H1 (cell line): Measurements from ENCODE around the gene GPR42. TPM values are rescaled to one million over a fixed set of nuclear protein-coding genes. Genes with fewer than 3 reads are reported as not detected.
"Not testable (repeated sequence)": the region's sequence is repeated elsewhere in the genome, so short reads cannot be mapped to it uniquely, and the experiment has no call there.

Source experiments
- CTCF ChIA-PET: fragments of 300-600 bp; sonication (Branson Sonifier 250); formaldehyde crosslinking; loops from one replicate; lab custom pipeline; 2021; ENCODE audit not compliant: partially characterized antibody; lab: Charles Lee
- POLR2A ChIA-PET: fragments of 300-600 bp; sonication (Branson Sonifier 250); formaldehyde crosslinking; loops from one replicate; lab custom pipeline; 2021; ENCODE audit warnings: inconsistent platforms; ENCODE audit not compliant: partially characterized antibody; lab: Charles Lee
- DNase-seq, 2 experiments: peaks; one replicate each; pipeline versions ENCODE4 v3.0.0 to v3.0.0-alpha.2; 2010 to 2022; ENCODE audit warnings: low spot score in 2 of 2, low read depth in 1 of 2, mixed read lengths in 1 of 2
- FAIRE-seq: peaks from 2 replicates; lab custom pipeline; 2011; peaks lifted over from hg19 to GRCh38; lab: Jason Lieb, UNC
- H2AFZ ChIP-seq: 2 replicates; pipeline ENCODE4 v1.8.1; 2012; ENCODE audit warnings: low read length, inconsistent platforms
- H2AK5ac ChIP-seq: 2 replicates; pipeline ENCODE4 v1.6.1; 2013; ENCODE audit warnings: low read depth, low read length
- H2BK120ac ChIP-seq: replicated peaks from 2 replicates; pipeline ENCODE3; 2013; ENCODE audit warnings: low read depth, low read length, inconsistent platforms
- H2BK12ac ChIP-seq: 2 replicates; pipeline ENCODE4 v1.6.1; 2013; ENCODE audit warnings: low read depth, low read length
- H2BK15ac ChIP-seq: 2 replicates; pipeline ENCODE4 v1.6.1; 2013; ENCODE audit warnings: low read length
- H2BK20ac ChIP-seq: 2 replicates; pipeline ENCODE4 v1.6.1; 2013; ENCODE audit warnings: low read length
- H2BK5ac ChIP-seq: 2 replicates; pipeline ENCODE4 v1.6.1; 2013; ENCODE audit warnings: low read depth, low read length
- H3K14ac ChIP-seq: 2 replicates; pipeline ENCODE4 v1.6.1; 2013; ENCODE audit warnings: inconsistent platforms; ENCODE audit not compliant: insufficient read length
- H3K18ac ChIP-seq: 2 replicates; pipeline ENCODE4 v1.6.1; 2013; ENCODE audit warnings: low read length; ENCODE audit errors: extremely low read depth
- H3K23ac ChIP-seq: 2 replicates; pipeline ENCODE4 v1.6.1; 2013; ENCODE audit warnings: inconsistent platforms; ENCODE audit not compliant: insufficient read length
- H3K23me2 ChIP-seq: 2 replicates; pipeline ENCODE4 v1.6.1; 2013; ENCODE audit warnings: low read depth, low read length
- H3K27ac ChIP-seq: 2 replicates; pipeline ENCODE4 v1.6.1; 2011; ENCODE audit warnings: low read depth, low read length, inconsistent platforms
- H3K27me3 ChIP-seq, 4 experiments: replicated peaks in 1 of 4; 1 replicate in 1 of 4; 2 replicates in 3 of 4; pipeline versions ENCODE4 v1.6.1 to v1.8.1; 2011 to 2013; ENCODE audit warnings: low read length in 3 of 4, mild to moderate bottlenecking in 3 of 4, inconsistent platforms in 2 of 4, mixed read lengths in 2 of 4, moderate library complexity in 1 of 4; ENCODE audit not compliant: control insufficient read depth in 3 of 4, insufficient read depth in 3 of 4; ENCODE audit errors: extremely low read depth in 1 of 4
- H3K36me3 ChIP-seq, 4 experiments: 2 replicates each; pipeline versions ENCODE4 v1.6.1 to v1.8.1; 2011 to 2013; ENCODE audit warnings: mild to moderate bottlenecking in 4 of 4, low read length in 3 of 4, moderate library complexity in 2 of 4, control low read depth in 1 of 4, inconsistent platforms in 1 of 4; ENCODE audit not compliant: insufficient read depth in 4 of 4, control insufficient read depth in 2 of 4
- H3K4ac ChIP-seq: replicated peaks from 2 replicates; pipeline ENCODE3; 2013; ENCODE audit warnings: low read length, low read depth, mixed read lengths, inconsistent platforms; ENCODE audit not compliant: insufficient read length
- H3K4me1 ChIP-seq, 4 experiments: replicated peaks in 1 of 4; 1 replicate in 1 of 4; 2 replicates in 3 of 4; pipeline versions ENCODE4 v1.6.1 to v1.8.1; 2011 to 2013; ENCODE audit warnings: low read length in 3 of 4, inconsistent platforms in 2 of 4, mixed read lengths in 1 of 4; ENCODE audit not compliant: insufficient read depth in 4 of 4, control insufficient read depth in 3 of 4
- H3K4me2 ChIP-seq, 2 experiments: 2 replicates each; pipeline versions ENCODE4 v1.6.1 to v1.8.1; 2011 to 2013; ENCODE audit warnings: low read depth in 2 of 2, low read length in 2 of 2, control low read depth in 1 of 2, inconsistent platforms in 1 of 2, mild to moderate bottlenecking in 1 of 2; ENCODE audit not compliant: insufficient read depth in 1 of 2
- H3K4me3 ChIP-seq, 4 experiments: fragments of 200-600, 300-600 bp in 1 of 4; sonication (generic), shearing (Covaris generic), sonication (Bioruptor Twin) in 1 of 4; 2 replicates each; pipeline versions ENCODE4 v1.5.1 to v1.8.1; 2011 to 2016; ENCODE audit warnings: low read length in 4 of 4, low read depth in 3 of 4, control low read depth in 2 of 4, inconsistent platforms in 2 of 4, mild to moderate bottlenecking in 2 of 4, mixed read lengths in 1 of 4, moderate library complexity in 1 of 4; ENCODE audit not compliant: insufficient read depth in 2 of 4; ENCODE audit errors: extremely low read depth in 1 of 4
- H3K56ac ChIP-seq: replicated peaks from 2 replicates; pipeline ENCODE3; 2013; ENCODE audit warnings: low read depth, mild to moderate bottlenecking, mixed read lengths, low read length, inconsistent platforms; ENCODE audit not compliant: insufficient read length
- H3K79me1 ChIP-seq: 2 replicates; pipeline ENCODE4 v1.6.1; 2013; ENCODE audit warnings: low read depth, low read length, control low read depth
- H3K79me2 ChIP-seq, 2 experiments: 2 replicates each; pipeline versions ENCODE4 v1.6.1 to v1.8.1; 2012 to 2013; ENCODE audit warnings: low read length in 2 of 2, mild to moderate bottlenecking in 2 of 2, inconsistent platforms in 1 of 2; ENCODE audit not compliant: insufficient read depth in 2 of 2, control insufficient read depth in 1 of 2
- H3K9ac ChIP-seq, 4 experiments: replicated peaks in 1 of 4; 1 replicate in 1 of 4; 2 replicates in 3 of 4; pipeline versions ENCODE4 v1.6.1 to v1.8.1; 2011 to 2013; ENCODE audit warnings: low read depth in 3 of 4, low read length in 3 of 4, control low read depth in 2 of 4, mild to moderate bottlenecking in 2 of 4, moderate library complexity in 2 of 4, inconsistent platforms in 1 of 4; ENCODE audit errors: extremely low read depth in 1 of 4
- H3K9me3 ChIP-seq, 2 experiments: 2 replicates each; pipeline versions ENCODE4 v1.6.1 to v1.8.1; 2012 to 2013; ENCODE audit warnings: mild to moderate bottlenecking in 2 of 2, moderate library complexity in 2 of 2, control low read depth in 1 of 2, inconsistent platforms in 1 of 2, low read depth in 1 of 2, low read length in 1 of 2, mixed read lengths in 1 of 2; ENCODE audit not compliant: insufficient read depth in 2 of 2
- H4K20me1 ChIP-seq, 2 experiments: replicated peaks in 1 of 2; 2 replicates each; pipeline versions ENCODE3 to v1.8.1; 2011 to 2013; ENCODE audit warnings: inconsistent platforms in 2 of 2, low read length in 2 of 2, mild to moderate bottlenecking in 1 of 2; ENCODE audit not compliant: insufficient read depth in 2 of 2, control insufficient read depth in 1 of 2
- H4K5ac ChIP-seq: 2 replicates; pipeline ENCODE4 v1.6.1; 2013; ENCODE audit warnings: low read length, low read depth, mixed read lengths, inconsistent platforms; ENCODE audit not compliant: insufficient read length
- H4K8ac ChIP-seq: 2 replicates; pipeline ENCODE4 v1.8.0; 2013; ENCODE audit warnings: mild to moderate bottlenecking, moderate library complexity, low read length, inconsistent platforms; ENCODE audit not compliant: insufficient read depth; ENCODE audit errors: extremely low read depth
- H4K91ac ChIP-seq: replicated peaks from 2 replicates; pipeline ENCODE3; 2013; ENCODE audit warnings: low read length, mixed read lengths, inconsistent platforms; ENCODE audit not compliant: insufficient read length
- RAD21 ChIP-seq, 2 experiments: IDR thresholded peaks in 1 of 2; conservative IDR thresholded peaks in 1 of 2; 2 replicates each; pipeline ENCODE4 v1.6.1; 2011; ENCODE audit warnings: low read depth in 2 of 2, low read length in 2 of 2, improper control_type of control experiment in 1 of 2, inconsistent platforms in 1 of 2, mild to moderate bottlenecking in 1 of 2, moderate library complexity in 1 of 2
- WGBS, 2 experiments: shearing (Covaris generic) in 1 of 2; methylation state at CpG; one replicate each; pipeline versions ENCODE4 v1.1.6 to v1.1.7; 2013 to 2015; ENCODE audit warnings: low lambda C conversion rate in 2 of 2, mixed read lengths in 2 of 2, inconsistent platforms in 1 of 2, low coverage in 1 of 2, missing lambda C conversion rate in 1 of 2; ENCODE audit not compliant: insufficient replicate concordance in 2 of 2, insufficient coverage in 1 of 2, insufficient read length in 1 of 2; ENCODE audit errors: extremely low coverage in 1 of 2, missing lambda C conversion rate in 1 of 2; 5-methylcytosine and 5-hydroxymethylcytosine counted together
- polyA plus RNA-seq, 7 experiments: library from polyadenylated mRNA; depleted of rRNA in 3 of 7; stranded (reverse) in 5 of 7; unstranded in 2 of 7; fragments of >200 nt in 5 of 7; fragments of 200-250 nt in 2 of 7; gene quantifications; 1 replicate in 5 of 7; 2 replicates in 1 of 7; 4 replicates in 1 of 7; pipeline versions ENCODE4 v1.2.1 to v1.2.3, GENCODE V29; 2011 to 2013; ENCODE audit warnings: missing spikeins in 2 of 7, mixed read lengths in 2 of 7
- total RNA-seq: library from RNA; stranded (reverse); fragmentation: NEBNext Ultra II Directional; extraction: Animal tissue kit (Norgen Biotek cat#: 25700); gene quantifications from 2 replicates; pipeline ENCODE4 v1.2.1, GENCODE V29; 2021
- TF ChIP-seq, protein P1 (sequence below), 3 experiments: IDR thresholded peaks; 1 replicate in 2 of 3; 2 replicates in 1 of 3; pipeline versions ENCODE4 v1.5.1 to v1.6.1; 2011; ENCODE audit warnings: low read length in 3 of 3, mild to moderate bottlenecking in 3 of 3, inconsistent platforms in 2 of 3, low read depth in 1 of 3, moderate library complexity in 1 of 3; ENCODE audit not compliant: insufficient read depth in 1 of 3; ENCODE audit errors: control extremely low read depth in 1 of 3

Gene GPR42
- total and polyA plus RNA-seq, 2 of the 8 experiments (the other 6 are each of a cell fraction or from before 2014, with no cell fraction given), result not detected

- H4K8ac ChIP-seq, H3K9me3 ChIP-seq, H2AFZ ChIP-seq, H3K27me3 ChIP-seq, H3K56ac ChIP-seq, POLR2A ChIA-PET, H3K4me1 ChIP-seq, H4K20me1 ChIP-seq, H2BK15ac ChIP-seq, H2AK5ac ChIP-seq, H3K36me3 ChIP-seq, H2BK5ac ChIP-seq, H3K4ac ChIP-seq, H3K18ac ChIP-seq, H4K91ac ChIP-seq, H3K79me2 ChIP-seq, H3K14ac ChIP-seq, FAIRE-seq, H3K23me2 ChIP-seq, H2BK120ac ChIP-seq, H3K79me1 ChIP-seq, H2BK12ac ChIP-seq, H3K4me3 ChIP-seq, H3K27ac ChIP-seq, H3K9ac ChIP-seq: not testable (repeated sequence)
- peak in 1 of 2 experiments; percentile 70 for DNase-seq
- WGBS, 2 experiments, result 65% methylated on average over 9 of the region's 16 CpGs; no CpG with 5 or more reads in 1 of the 2 experiments
- CTCF ChIA-PET, result interaction anchor here (1.3 to 2.7 kb wide), 6 partner anchors 19 to 150 kb away, joined by 4 to 12 read pairs (median 6); partner anchors contain the start of gene CD22
- peak; percentile 15 to 21; a peak in 2 of 4 replicates for TF ChIP-seq RAD21 (IDR thresholded peaks at IDR 0.05 in 1 of 2, conservative IDR thresholded peaks at IDR 0.05 in 1 of 2; ENCODE audit: low read depth in 2 of 2, low read length in 2 of 2)
- TF ChIP-seq, protein P1, sequence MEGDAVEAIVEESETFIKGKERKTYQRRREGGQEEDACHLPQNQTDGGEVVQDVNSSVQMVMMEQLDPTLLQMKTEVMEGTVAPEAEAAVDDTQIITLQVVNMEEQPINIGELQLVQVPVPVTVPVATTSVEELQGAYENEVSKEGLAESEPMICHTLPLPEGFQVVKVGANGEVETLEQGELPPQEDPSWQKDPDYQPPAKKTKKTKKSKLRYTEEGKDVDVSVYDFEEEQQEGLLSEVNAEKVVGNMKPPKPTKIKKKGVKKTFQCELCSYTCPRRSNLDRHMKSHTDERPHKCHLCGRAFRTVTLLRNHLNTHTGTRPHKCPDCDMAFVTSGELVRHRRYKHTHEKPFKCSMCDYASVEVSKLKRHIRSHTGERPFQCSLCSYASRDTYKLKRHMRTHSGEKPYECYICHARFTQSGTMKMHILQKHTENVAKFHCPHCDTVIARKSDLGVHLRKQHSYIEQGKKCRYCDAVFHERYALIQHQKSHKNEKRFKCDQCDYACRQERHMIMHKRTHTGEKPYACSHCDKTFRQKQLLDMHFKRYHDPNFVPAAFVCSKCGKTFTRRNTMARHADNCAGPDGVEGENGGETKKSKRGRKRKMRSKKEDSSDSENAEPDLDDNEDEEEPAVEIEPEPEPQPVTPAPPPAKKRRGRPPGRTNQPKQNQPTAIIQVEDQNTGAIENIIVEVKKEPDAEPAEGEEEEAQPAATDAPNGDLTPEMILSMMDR (IDR thresholded peaks at IDR 0.05; ENCODE audit: control extremely low read depth in 1 of 3, insufficient read depth in 1 of 3, low read depth in 1 of 3, low read length in 3 of 3), result peak; percentile 8 to 37 (median 21); a peak in 3 of 4 replicates
- TF ChIP-seq, all 59 proteins: peak for 2; not testable (repeated sequence) for 57
- not testable (repeated sequence) for H2BK20ac ChIP-seq, H3K4me2 ChIP-seq, H3K23ac ChIP-seq, H4K5ac ChIP-seq
Measured at GRCh38 chr19:35358834-35359233, 12.0 kb upstream of the GPR42 start.
